Upper lobe of left lung (tissue), 4 donors: ENCODE data around the gene SLC5A2.

Experiments
- POLR2A ChIP-seq, 4 donors: fragments of 450-650 bp; IDR thresholded peaks; one replicate each; pipeline ENCODE4 v1.5.1; 2016 to 2017; ENCODE audit warnings: antibody characterized with exemption in 4 of 4, mild to moderate bottlenecking in 2 of 4
- POLR2AphosphoS5 ChIP-seq, 2 donors: sonication (generic); formaldehyde crosslinking; IDR thresholded peaks; one replicate each; pipeline ENCODE4 v1.5.1; 2017; ENCODE audit warnings: antibody characterized with exemption in 2 of 2
- TF ChIP-seq, protein P1 (sequence below), 6 experiments: fragments of 450-650 bp in 4 of 6; fragments of 200-600 bp in 2 of 6; sonication (generic) in 2 of 6; IDR thresholded peaks; one replicate each; pipeline ENCODE4 v1.5.1; 2016 to 2019; ENCODE audit warnings: antibody characterized with exemption in 6 of 6

- TF ChIP-seq POLR2A (IDR thresholded peaks at IDR 0.05) (no peak), POLR2AphosphoS5 (IDR thresholded peaks at IDR 0.05) (no peak)
- TF ChIP-seq, protein P1, sequence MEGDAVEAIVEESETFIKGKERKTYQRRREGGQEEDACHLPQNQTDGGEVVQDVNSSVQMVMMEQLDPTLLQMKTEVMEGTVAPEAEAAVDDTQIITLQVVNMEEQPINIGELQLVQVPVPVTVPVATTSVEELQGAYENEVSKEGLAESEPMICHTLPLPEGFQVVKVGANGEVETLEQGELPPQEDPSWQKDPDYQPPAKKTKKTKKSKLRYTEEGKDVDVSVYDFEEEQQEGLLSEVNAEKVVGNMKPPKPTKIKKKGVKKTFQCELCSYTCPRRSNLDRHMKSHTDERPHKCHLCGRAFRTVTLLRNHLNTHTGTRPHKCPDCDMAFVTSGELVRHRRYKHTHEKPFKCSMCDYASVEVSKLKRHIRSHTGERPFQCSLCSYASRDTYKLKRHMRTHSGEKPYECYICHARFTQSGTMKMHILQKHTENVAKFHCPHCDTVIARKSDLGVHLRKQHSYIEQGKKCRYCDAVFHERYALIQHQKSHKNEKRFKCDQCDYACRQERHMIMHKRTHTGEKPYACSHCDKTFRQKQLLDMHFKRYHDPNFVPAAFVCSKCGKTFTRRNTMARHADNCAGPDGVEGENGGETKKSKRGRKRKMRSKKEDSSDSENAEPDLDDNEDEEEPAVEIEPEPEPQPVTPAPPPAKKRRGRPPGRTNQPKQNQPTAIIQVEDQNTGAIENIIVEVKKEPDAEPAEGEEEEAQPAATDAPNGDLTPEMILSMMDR (IDR thresholded peaks at IDR 0.05) = no peak
These were observed 30.3 kb upstream of the SLC5A2 start for GRCh38 chr16:31452631-31453106.
